Heart left ventricle (tissue), 16 donors: Measurements from ENCODE around the gene ADAMTSL5. TPM values are rescaled to one million over a fixed set of nuclear protein-coding genes. Genes with fewer than 3 reads are reported as not detected.

Source experiments
- ATAC-seq, 4 donors: fragments of 200-7000 bp; cut with Tn5 transposase; one replicate each; pipeline ENCODE4 v1.9.1; 2020 to 2022; ENCODE audit warnings: moderate library complexity in 4 of 4, mild to moderate bottlenecking in 3 of 4, moderate number of reproducible peaks in 1 of 4
- DNase-seq, 5 donors: peaks; one replicate each; pipeline ENCODE4 v3.0.0-alpha.2; 2020
- H3K27ac ChIP-seq, 12 donors: fragments of 200-600 bp; sonication (generic) in 4 of 12; one replicate each; pipeline versions ENCODE4 v1.5.0 to v1.8.0; 2016 to 2022; ENCODE audit warnings: mild to moderate bottlenecking in 2 of 12
- H3K27me3 ChIP-seq, 9 donors: fragments of 200-600 bp; sonication (generic) in 2 of 9; one replicate each; pipeline versions ENCODE4 v1.5.1 to v1.8.0; 2016 to 2022; ENCODE audit warnings: mild to moderate bottlenecking in 3 of 9
- H3K36me3 ChIP-seq, 9 donors: fragments of 200-600 bp; sonication (generic) in 2 of 9; one replicate each; pipeline versions ENCODE4 v1.5.0 to v1.8.0; 2018 to 2022; ENCODE audit warnings: mild to moderate bottlenecking in 2 of 9
- H3K4me1 ChIP-seq, 12 donors: fragments of 200-600 bp; sonication (generic) in 4 of 12; one replicate each; pipeline versions ENCODE4 v1.5.0 to v1.8.0; 2016 to 2022; ENCODE audit warnings: mild to moderate bottlenecking in 3 of 12
- H3K4me3 ChIP-seq, 12 donors: fragments of 200-600 bp; sonication (generic) in 4 of 12; one replicate each; pipeline versions ENCODE4 v1.5.0 to v1.8.0; 2017 to 2022; ENCODE audit warnings: mild to moderate bottlenecking in 9 of 12, moderate library complexity in 4 of 12
- H3K9me3 ChIP-seq, 12 donors: fragments of 200-600 bp; sonication (generic) in 4 of 12; one replicate each; pipeline versions ENCODE4 v1.5.0 to v1.8.0; 2016 to 2022; ENCODE audit warnings: mild to moderate bottlenecking in 1 of 12
- POLR2A ChIP-seq, 2 donors: fragments of 450-650 bp; IDR thresholded peaks; one replicate each; pipeline ENCODE4 v1.6.1; 2017; ENCODE audit warnings: antibody characterized with exemption in 2 of 2, mild to moderate bottlenecking in 2 of 2, moderate library complexity in 2 of 2
- WGBS, 4 donors: extraction: QIAGEN DNeasy Blood & Tissue Kit in 2 of 4; methylation state at CpG; one replicate each; pipeline versions ENCODE4 v1.1.5 to v1.1.7; 2013 to 2018; 5-methylcytosine and 5-hydroxymethylcytosine counted together
- intact Hi-C, 10 donors: fragments of 100-400 bp; cut with DNase I; formaldehyde crosslinking; loops; one replicate each; pipeline versions ENCODE4 v1.11.1 to v1.14.2; 2022
- polyA plus RNA-seq, 2 donors: library from polyadenylated mRNA; stranded (reverse); fragments of 200-250 nt; gene quantifications; one replicate each; pipeline ENCODE4 v1.2.3, GENCODE V29; 2013
- total RNA-seq, 9 donors: library from RNA; depleted of rRNA in 2 of 9; stranded (reverse); fragments of >200 nt in 2 of 9; fragmentation: NEBNext Ultra II Directional in 3 of 9; extraction: Animal tissue kit (Norgen Biotek cat#: 25700) in 3 of 9; gene quantifications; one replicate each; pipeline versions ENCODE4 v1.1.0 to v1.2.4, GENCODE V29; 2016 to 2023
- TF ChIP-seq, protein P1 (sequence below), 12 donors: fragments of 200-600 bp; sonication (generic) in 4 of 12; IDR thresholded peaks; one replicate each; pipeline versions ENCODE4 v1.5.0 to v1.8.0; 2018 to 2022; ENCODE audit warnings: antibody characterized with exemption in 12 of 12, mild to moderate bottlenecking in 5 of 12
- donor health status: ischemic (EF 13 %, LVEDD 7.1; RV severe dilation, severe dysfunction).
- donor health status: healthy with polysubstance abuse.
- donor health status: DM: no; HTN: yes; CAD: no.
- donor health status: DM: no; HTN: no; CAD: no.
- donor health status: ischemic (EF 25% LVEDD 6.9; RV normal size, moderate dysfunction).
- donor health status: ischemic (EF 25% LVEDD 5.7; RV mildly dilated, moderate dysfunction).
- donor health status: healthy.
- donor health status: DM: yes; HTN: yes; CAD: no.
- donor health status: ischemic (EF 35%, LVEDD 5.7; RV mildly dilated, moderate dysfunction).
- donor health status: nonischemic (EF 11% LVEDD 7.7; RV severe dilation, severe dysfunction).
- donor health status: DM: yes; HTN: yes; CAD: no.
- donor health status: PGD.
- donor health status: ischemic (EF 29% LVEDD 5.4; RV normal size, mild dysfunction).
- donor health status: nonischemic (EF 23%, LVEDD 6.1; RV moderate dilation, normal function).

ADAMTSL5 gene
- total and polyA plus RNA-seq, 11 donors, result 20.8 to 53.6 (median 30.2) TPM

DNA sequence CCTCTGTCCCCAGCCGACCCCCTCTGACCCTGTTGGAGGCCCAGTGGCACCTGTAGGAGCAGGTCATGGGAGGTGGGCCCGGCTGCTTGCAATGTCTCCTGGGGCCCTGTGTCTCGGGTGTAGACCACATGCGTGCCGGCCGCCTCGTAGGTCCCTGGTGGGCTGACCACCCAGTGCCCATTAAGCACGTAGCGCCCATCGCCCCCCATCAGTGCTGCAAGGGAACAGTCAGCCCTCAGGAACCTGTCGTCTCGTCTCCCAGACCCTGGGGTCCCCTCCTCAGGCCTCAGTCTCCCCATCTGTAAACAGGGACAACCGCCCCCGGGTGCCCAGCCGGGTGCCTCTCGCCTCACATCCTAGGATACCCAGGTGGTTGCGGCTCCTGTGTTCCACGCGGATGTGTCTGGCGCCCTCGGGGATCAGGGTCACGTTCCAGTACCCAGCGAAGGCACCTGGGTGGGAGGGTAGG is 5.6 kb downstream of the ADAMTSL5 start:
- ATAC-seq (no peak), DNase-seq (no peak)
- Histone ChIP-seq H3K27me3 (peaks cover 0 to 24% (median 8%) of the 10 kb centered on the region in 9 donors), H3K27ac (peak overlapping the region in 11 of 12 donors; percentile 24 to 90 (median 85)), H3K36me3 (peaks cover 0 to 13% (median 5%) of the 10 kb centered on the region in 9 donors), H3K4me3 (peak overlapping the region in 9 of 12 donors; percentile 23 to 59 (median 48)), H3K4me1 (peaks cover 0 to 56% (median 22%) of the 10 kb centered on the region in 12 donors), H3K9me3 (peaks cover 0 to 6% (median 0%) of the 10 kb centered on the region in 12 donors)
- TF ChIP-seq, protein P1, sequence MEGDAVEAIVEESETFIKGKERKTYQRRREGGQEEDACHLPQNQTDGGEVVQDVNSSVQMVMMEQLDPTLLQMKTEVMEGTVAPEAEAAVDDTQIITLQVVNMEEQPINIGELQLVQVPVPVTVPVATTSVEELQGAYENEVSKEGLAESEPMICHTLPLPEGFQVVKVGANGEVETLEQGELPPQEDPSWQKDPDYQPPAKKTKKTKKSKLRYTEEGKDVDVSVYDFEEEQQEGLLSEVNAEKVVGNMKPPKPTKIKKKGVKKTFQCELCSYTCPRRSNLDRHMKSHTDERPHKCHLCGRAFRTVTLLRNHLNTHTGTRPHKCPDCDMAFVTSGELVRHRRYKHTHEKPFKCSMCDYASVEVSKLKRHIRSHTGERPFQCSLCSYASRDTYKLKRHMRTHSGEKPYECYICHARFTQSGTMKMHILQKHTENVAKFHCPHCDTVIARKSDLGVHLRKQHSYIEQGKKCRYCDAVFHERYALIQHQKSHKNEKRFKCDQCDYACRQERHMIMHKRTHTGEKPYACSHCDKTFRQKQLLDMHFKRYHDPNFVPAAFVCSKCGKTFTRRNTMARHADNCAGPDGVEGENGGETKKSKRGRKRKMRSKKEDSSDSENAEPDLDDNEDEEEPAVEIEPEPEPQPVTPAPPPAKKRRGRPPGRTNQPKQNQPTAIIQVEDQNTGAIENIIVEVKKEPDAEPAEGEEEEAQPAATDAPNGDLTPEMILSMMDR (IDR thresholded peaks at IDR 0.05), result no peak
- TF ChIP-seq POLR2A (IDR thresholded peaks at IDR 0.05), result no peak
- 60 to 67% (median 66%) methylated on average over 8 to 23 of the region's 23 CpGs for WGBS, 4 donors
- intact Hi-C loops, result no loop called here

DNA sequence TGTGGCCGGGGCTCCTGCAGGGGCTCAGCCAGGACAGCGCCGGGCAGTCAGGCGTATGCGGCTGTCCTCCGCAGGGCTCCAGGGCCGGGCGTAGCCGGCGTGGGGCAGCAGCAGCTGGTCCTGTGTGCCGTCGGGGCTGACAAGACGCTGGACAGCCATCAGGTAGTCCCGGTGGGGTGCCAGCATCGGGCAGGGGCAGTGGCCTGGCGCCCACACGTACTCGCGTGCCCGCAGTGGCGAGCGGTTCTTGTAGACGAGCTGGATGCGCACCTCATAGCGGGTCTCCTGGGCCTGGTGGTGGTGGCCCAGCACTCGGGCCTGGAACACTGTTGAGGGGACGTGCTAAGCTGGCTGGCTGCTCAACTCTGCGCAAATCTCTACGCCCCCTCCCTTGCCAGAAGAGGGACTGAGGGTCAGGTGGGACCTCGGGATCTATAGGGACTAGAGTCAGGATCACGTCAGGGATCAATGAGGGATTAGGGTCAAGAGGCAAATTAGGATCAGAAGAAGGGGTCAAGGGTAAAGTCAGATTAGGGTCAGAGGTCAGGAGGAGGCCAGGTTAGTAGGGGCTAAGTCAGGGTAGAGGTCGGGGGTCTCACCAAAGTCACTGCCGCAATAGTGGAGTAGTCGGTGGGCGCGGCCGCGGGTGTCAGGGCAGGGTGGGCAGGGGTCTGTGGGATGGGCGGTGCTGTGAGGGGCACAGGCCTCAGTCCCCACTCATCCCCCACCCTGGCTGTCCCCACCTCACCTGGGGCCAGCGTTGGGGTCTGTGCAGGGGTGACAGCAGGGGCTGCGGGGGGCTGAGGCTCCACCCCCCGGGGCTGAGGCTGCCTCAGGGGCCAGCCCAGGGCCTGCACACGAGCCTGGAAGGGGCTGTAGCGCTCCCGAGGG is 6.6 kb downstream of the ADAMTSL5 start:
- H3K27ac ChIP-seq, result peak overlapping the region in 1 of 12 donors; percentile 89
- no peak overlapping the region for H3K4me3 ChIP-seq
- ATAC-seq (no peak), DNase-seq (no peak)
- 87 to 92% (median 89%) methylated on average over 31 to 45 of the region's 45 CpGs for WGBS, 4 donors
- peaks cover 0 to 20% (median 8%) of the 10 kb centered on the region in 9 donors for H3K27me3 ChIP-seq
- peaks cover 0 to 46% (median 20%) of the 10 kb centered on the region in 12 donors for H3K4me1 ChIP-seq
- peaks cover 0 to 13% (median 5%) of the 10 kb centered on the region in 9 donors for H3K36me3 ChIP-seq
- H3K9me3 ChIP-seq, result peaks cover 0 to 6% (median 0%) of the 10 kb centered on the region in 12 donors
- no peak for TF ChIP-seq POLR2A (IDR thresholded peaks at IDR 0.05)
- TF ChIP-seq, protein P1 (IDR thresholded peaks at IDR 0.05), result no peak
- intact Hi-C loops, result no loop called here

DNA sequence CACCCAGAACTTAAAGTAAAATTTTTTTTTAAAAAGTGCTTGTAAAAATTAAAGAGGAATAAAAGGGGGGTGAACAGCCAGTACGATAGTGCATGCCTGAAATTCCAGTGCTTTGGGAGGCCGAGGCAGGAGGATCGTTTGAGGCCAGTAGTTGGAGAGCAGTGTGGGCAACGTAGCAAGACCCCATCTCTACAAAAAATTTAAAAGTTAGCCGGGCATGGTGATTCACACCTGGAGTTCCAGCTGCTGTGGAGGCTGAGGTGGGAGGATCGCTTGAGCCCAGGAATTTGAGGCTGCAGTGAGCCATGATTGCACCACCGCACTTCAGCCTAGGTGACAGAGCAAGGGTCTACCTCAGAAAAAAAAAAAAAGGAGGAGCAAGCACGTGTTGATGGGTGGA is 7.8 kb downstream of the ADAMTSL5 start:
- DNase-seq (no peak), ATAC-seq (no peak)
- WGBS, 4 donors, result 81 to 86% (median 82%) methylated on average over 8 of the region's 8 CpGs
- intact Hi-C loops, result no loop called here
- Histone ChIP-seq H3K27me3 (peaks cover 0 to 19% (median 8%) of the 10 kb centered on the region in 9 donors), H3K9me3 (peaks cover 0 to 6% (median 0%) of the 10 kb centered on the region in 12 donors), H3K4me3 (no peak overlapping the region), H3K27ac (no peak overlapping the region), H3K4me1 (peaks cover 0 to 35% (median 19%) of the 10 kb centered on the region in 12 donors), H3K36me3 (peaks cover 0 to 11% (median 0%) of the 10 kb centered on the region in 9 donors)
- TF ChIP-seq POLR2A (IDR thresholded peaks at IDR 0.05), result no peak
- TF ChIP-seq, protein P1 (IDR thresholded peaks at IDR 0.05), result no peak
